Measurements from ENCODE around the gene PLSCR4.
"Not testable (repeated sequence)": the region's sequence is repeated elsewhere in the genome, so short reads cannot be mapped to it uniquely, and the experiment has no call there.

PLSCR4 gene

GRCh38 chr3:146246526-146246925 lies 4.4 kb downstream of the PLSCR4 start:
- no peak for DNase-seq

GRCh38 chr3:146243559-146243958 lies 7.3 kb downstream of the PLSCR4 start:
- no peak for DNase-seq

- no peak for DNase-seq
These were observed 9.2 kb downstream of the PLSCR4 start for GRCh38 chr3:146241523-146242240.

- DNase-seq: no peak
These were observed 17.4 kb downstream of the PLSCR4 start for GRCh38 chr3:146233487-146233886.

GRCh38 chr3:146227486-146227885 lies 23.4 kb downstream of the PLSCR4 start:
- DNase-seq: no peak

- DNase-seq: no peak
These were observed 24.0 kb downstream of the PLSCR4 start for GRCh38 chr3:146226881-146227280.

- not testable (repeated sequence) for DNase-seq
These were observed 25.4 kb downstream of the PLSCR4 start for GRCh38 chr3:146225458-146225857.

GRCh38 chr3:146223401-146224373 lies 27.2 kb downstream of the PLSCR4 start:
- DNase-seq: no peak

GRCh38 chr3:146222204-146223046 lies 28.5 kb downstream of the PLSCR4 start:
- no peak for DNase-seq

- DNase-seq: no peak
These were observed 29.6 kb downstream of the PLSCR4 start for GRCh38 chr3:146221276-146221675.

- DNase-seq: peak; percentile 26
These were observed 31.7 kb downstream of the PLSCR4 start for GRCh38 chr3:146218880-146219866.

GRCh38 chr3:146217324-146217723 lies 33.6 kb downstream of the PLSCR4 start:
- no peak for DNase-seq

GRCh38 chr3:146214493-146214892 lies 36.4 kb downstream of the PLSCR4 start:
- DNase-seq: no peak

- no peak for DNase-seq
These were observed 41.5 kb downstream of the PLSCR4 start for GRCh38 chr3:146209371-146209770.

GRCh38 chr3:146203776-146204175 lies 47.1 kb downstream of the PLSCR4 start:
- DNase-seq: no peak

GRCh38 chr3:146200461-146201220 lies 50.3 kb downstream of the PLSCR4 start:
- DNase-seq: no peak

GRCh38 chr3:146199762-146200161 lies 51.1 kb downstream of the PLSCR4 start:
- no peak for DNase-seq

- DNase-seq: no peak
These were observed 54.1 kb downstream of the PLSCR4 start for GRCh38 chr3:146196789-146197188.

GRCh38 chr3:146195605-146196004 lies 55.3 kb downstream of the PLSCR4 start:
- DNase-seq: no peak

GRCh38 chr3:146195030-146195429 lies 55.9 kb downstream of the PLSCR4 start:
- no peak for DNase-seq

GRCh38 chr3:146191051-146191450 lies 59.9 kb downstream of the PLSCR4 start:
- no peak for DNase-seq

Measured in activated T-cell treated with anti-CD3 and anti-CD28 coated beads, Interleukin-2, amount 50 U/mL, for 1 hour (primary cell).